ENCODE measurements around the gene UNC119. TPM values are rescaled to one million over a fixed set of nuclear protein-coding genes. Genes with fewer than 3 reads are reported as not detected.
A peak's percentile ranks its signal among the peaks of the same experiment; 100 is the strongest.
"Not testable (repeated sequence)": the region's sequence is repeated elsewhere in the genome, so short reads cannot be mapped to it uniquely, and the experiment has no call there.

Gene UNC119
- total RNA-seq, 1 experiment from 2014 or later: 43.2 TPM

DNA sequence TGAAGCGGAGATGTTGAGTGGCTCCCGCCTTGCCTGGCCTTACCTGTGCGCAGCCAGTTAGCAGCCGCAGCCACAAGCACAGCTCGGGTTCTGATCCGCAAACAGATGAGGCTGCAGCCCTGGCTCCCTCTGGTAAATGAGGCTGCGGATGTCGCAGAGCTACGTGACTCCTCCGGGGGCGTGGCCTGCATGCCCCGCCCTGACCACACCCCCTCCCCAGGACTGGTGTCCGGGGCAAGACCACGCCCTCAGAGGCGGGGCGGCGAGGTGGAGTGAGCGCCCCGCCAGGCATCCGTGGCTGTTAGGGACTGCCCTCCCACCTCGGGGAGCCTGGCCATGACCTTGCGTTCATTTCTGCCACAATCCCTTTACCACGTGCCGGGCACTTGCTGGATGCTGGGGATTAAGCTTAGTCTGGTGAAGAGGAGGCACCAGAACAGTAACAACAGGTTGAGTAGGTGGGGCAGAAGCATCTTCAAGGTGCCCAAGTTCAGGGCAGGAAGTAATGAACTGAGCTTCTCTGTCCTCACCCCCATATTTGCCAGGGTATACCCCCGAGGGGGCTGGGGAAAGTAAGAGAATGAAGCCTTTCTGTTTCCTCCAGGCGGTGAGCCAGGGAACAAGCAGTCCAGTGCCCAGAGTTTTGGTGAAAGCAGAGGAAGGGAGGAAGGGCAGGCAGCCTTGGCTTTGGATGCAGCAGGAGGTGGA is 24.5 kb upstream of the UNC119 start, which contains the start of gene ALDOC:
Gene ALDOC, minus strand, starts transcription at position 138 of the 708 bp plus-strand sequence. CDS start 1,363 bp downstream, outside the sequence.
- Histone ChIP-seq H3K9me3 (ENCODE audit: control insufficient read depth in 1 of 2, insufficient read depth in 1 of 2, low read depth in 1 of 2, low read length in 2 of 2) (no peaks in the 10 kb centered on the region), H3K4me3 (replicated peaks in 1 of 2; ENCODE audit: low read depth in 1 of 2, low read length in 2 of 2) (peak within 1 kb of the TSS; percentile 44 to 45), H3K4me2 (ENCODE audit: low read length) (peak within 1 kb of the TSS; percentile 50), H3K79me2 (ENCODE audit: insufficient read depth, low read length) (no peaks in the 10 kb centered on the region), H3K9ac (ENCODE audit: low read length) (peak within 1 kb of the TSS; percentile 4; the same call in 1 of the 2 replicates), H3K27ac (ENCODE audit: low read depth, low read length) (peak within 1 kb of the TSS; percentile 60), H3K4me1 (ENCODE audit: control insufficient read depth in 1 of 2, insufficient read depth in 2 of 2, low read length in 2 of 2) (peaks cover 6 to 16% of the 10 kb centered on the region in 2 experiments; a peak in 3 of 4 replicates), H3K36me3 (ENCODE audit: control insufficient read depth in 1 of 2, insufficient read depth in 2 of 2, low read length in 2 of 2) (peaks cover 16 to 26% of the 10 kb centered on the region in 2 experiments; a peak in 3 of 4 replicates), H2AFZ (ENCODE audit: low read depth, low read length, poor library complexity, severe bottlenecking) (no peak within 1 kb of the TSS), H3K27me3 (ENCODE audit: insufficient read depth, low read length) (no peaks in the 10 kb centered on the region), H3K9me2 (ENCODE audit: insufficient read depth) (no peaks in the 10 kb centered on the region), H4K20me1 (ENCODE audit: insufficient read depth) (no peaks in the 10 kb centered on the region)
- BruUV-seq (replicated peaks): no TSS peak
- intact Hi-C loops (cut with micrococcal nuclease): no loop called here
- CTCF ChIA-PET: interaction anchor here (1.3 kb wide), 1 partner anchor 70 kb away, joined by 4 read pairs; no protein-coding TSS in a partner anchor
- POLR2A ChIA-PET: no interaction called here
- peak; percentile 97 for ATAC-seq
- TF ChIP-seq, protein P1, sequence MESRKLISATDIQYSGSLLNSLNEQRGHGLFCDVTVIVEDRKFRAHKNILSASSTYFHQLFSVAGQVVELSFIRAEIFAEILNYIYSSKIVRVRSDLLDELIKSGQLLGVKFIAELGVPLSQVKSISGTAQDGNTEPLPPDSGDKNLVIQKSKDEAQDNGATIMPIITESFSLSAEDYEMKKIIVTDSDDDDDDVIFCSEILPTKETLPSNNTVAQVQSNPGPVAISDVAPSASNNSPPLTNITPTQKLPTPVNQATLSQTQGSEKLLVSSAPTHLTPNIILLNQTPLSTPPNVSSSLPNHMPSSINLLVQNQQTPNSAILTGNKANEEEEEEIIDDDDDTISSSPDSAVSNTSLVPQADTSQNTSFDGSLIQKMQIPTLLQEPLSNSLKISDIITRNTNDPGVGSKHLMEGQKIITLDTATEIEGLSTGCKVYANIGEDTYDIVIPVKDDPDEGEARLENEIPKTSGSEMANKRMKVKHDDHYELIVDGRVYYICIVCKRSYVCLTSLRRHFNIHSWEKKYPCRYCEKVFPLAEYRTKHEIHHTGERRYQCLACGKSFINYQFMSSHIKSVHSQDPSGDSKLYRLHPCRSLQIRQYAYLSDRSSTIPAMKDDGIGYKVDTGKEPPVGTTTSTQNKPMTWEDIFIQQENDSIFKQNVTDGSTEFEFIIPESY (IDR thresholded peaks at IDR 0.05; ENCODE audit: extremely low read depth, insufficient replicate concordance, low read length): no peak
- TF ChIP-seq POLR2AphosphoS5 (IDR thresholded peaks at IDR 0.05; ENCODE audit: low read depth, low read length) (peak; percentile 80), SRF (IDR thresholded peaks at IDR 0.05; ENCODE audit: low read depth) (no peak), EGR1 (IDR thresholded peaks at IDR 0.05; ENCODE audit: low read depth) (no peak), SP1 (IDR thresholded peaks at IDR 0.05; ENCODE audit: low read depth) (no peak), EZH2 (IDR thresholded peaks at IDR 0.05) (no peak), SIN3A (IDR thresholded peaks at IDR 0.05; ENCODE audit: low read depth) (no peak), CEBPB (IDR thresholded peaks at IDR 0.05; ENCODE audit: low read depth) (no peak), ELF1 (IDR thresholded peaks at IDR 0.05; ENCODE audit: borderline replicate concordance, low read depth) (no peak), ZNF274 (IDR thresholded peaks at IDR 0.05; ENCODE audit: low read depth, low read length) (no peak)
- TF ChIP-seq, protein P2, sequence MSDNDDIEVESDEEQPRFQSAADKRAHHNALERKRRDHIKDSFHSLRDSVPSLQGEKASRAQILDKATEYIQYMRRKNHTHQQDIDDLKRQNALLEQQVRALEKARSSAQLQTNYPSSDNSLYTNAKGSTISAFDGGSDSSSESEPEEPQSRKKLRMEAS (IDR thresholded peaks at IDR 0.05): peak; percentile 40; the same call in 1 of the 2 replicates
- RAD21 ChIA-PET (ENCODE audit: low non-redundant PET in 1 of 2, low total read pairs in 2 of 2, uncharacterized antibody in 2 of 2, unreplicated experiment in 2 of 2): no interaction called here
- DNase-seq (ENCODE audit: low read depth, low spot score): peak; percentile 81

DNA sequence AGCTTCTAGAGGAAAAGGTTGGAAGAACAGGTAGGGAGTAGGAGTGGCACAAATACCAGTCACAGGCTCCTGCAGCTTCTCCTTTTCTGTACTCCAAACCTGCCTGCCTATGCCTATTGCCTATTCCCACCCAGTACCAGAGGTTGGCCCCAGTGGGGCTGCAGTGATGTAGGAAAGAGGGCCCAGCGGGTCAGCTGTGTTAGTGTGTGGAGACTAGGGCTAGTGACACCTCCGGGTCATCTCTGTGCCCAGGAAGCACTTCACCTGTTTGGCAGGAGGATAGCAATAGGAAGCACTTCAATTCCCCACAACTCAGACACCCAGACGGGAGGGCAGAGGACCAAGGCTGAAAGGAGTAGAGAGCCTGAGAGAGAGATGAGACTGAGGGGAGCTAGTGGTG is 23.6 kb upstream of the UNC119 start:
- Histone ChIP-seq H3K4me1 (ENCODE audit: control insufficient read depth in 1 of 2, insufficient read depth in 2 of 2, low read length in 2 of 2) (peaks cover 6 to 19% of the 10 kb centered on the region in 2 experiments; a peak in 3 of 4 replicates), H3K36me3 (ENCODE audit: control insufficient read depth in 1 of 2, insufficient read depth in 2 of 2, low read length in 2 of 2) (peaks cover 16 to 24% of the 10 kb centered on the region in 2 experiments; a peak in 3 of 4 replicates), H3K4me3 (replicated peaks in 1 of 2; ENCODE audit: low read depth in 1 of 2, low read length in 2 of 2) (peak overlapping the region; percentile 30 to 34; a peak in 3 of 4 replicates), H3K4me2 (ENCODE audit: low read length) (peak overlapping the region; percentile 50; the same call in 1 of the 2 replicates)
- H3K27ac ChIP-seq (ENCODE audit: low read depth, low read length); DNase-seq (ENCODE audit: low read depth, low spot score); RAD21 ChIA-PET (ENCODE audit: low non-redundant PET in 1 of 2, low total read pairs in 2 of 2, uncharacterized antibody in 2 of 2, unreplicated experiment in 2 of 2); H3K9me2 ChIP-seq (ENCODE audit: insufficient read depth); intact Hi-C loops (cut with micrococcal nuclease); H3K27me3 ChIP-seq (ENCODE audit: insufficient read depth, low read length); H3K9ac ChIP-seq (ENCODE audit: low read length); ATAC-seq; POLR2A ChIA-PET; H3K79me2 ChIP-seq (ENCODE audit: insufficient read depth, low read length); CTCF ChIA-PET; BruUV-seq (replicated peaks); H3K9me3 ChIP-seq (ENCODE audit: control insufficient read depth in 1 of 2, insufficient read depth in 1 of 2, low read depth in 1 of 2, low read length in 2 of 2); H4K20me1 ChIP-seq (ENCODE audit: insufficient read depth); H2AFZ ChIP-seq (ENCODE audit: low read depth, low read length, poor library complexity, severe bottlenecking): not testable (repeated sequence)

Measured in HCT116 (cell line).